GM12878 (cell line): ENCODE data around the gene ATF4. TPM values are rescaled to one million over a fixed set of nuclear protein-coding genes. Genes with fewer than 3 reads are reported as not detected.

Experiments
- ATAC-seq: fragments of 200-7000 bp; cut with Tn5 transposase; 3 replicates; pipeline ENCODE4 v1.9.1; 2020; ENCODE audit warnings: mild to moderate bottlenecking, moderate library complexity
- BruUV-seq: library from RNA; stranded (reverse); fragments of 400-500 nt; replicated peaks from 2 replicates; lab custom pipeline; 2021; lab: Mats Ljungman, UMichigan
- CTCF ChIA-PET: fragments of 300-600 bp; sonication (Branson Sonifier 250); formaldehyde crosslinking; extraction: SDS; loops from one replicate; lab custom pipeline; 2021; ENCODE audit warnings: inconsistent platforms; lab: Yijun Ruan, JAX
- POLR2A ChIA-PET: fragments of 350-600 bp; formaldehyde crosslinking; extraction: SDS; loops from one replicate; lab custom pipeline; 2021; ENCODE audit warnings: inconsistent platforms; lab: Charles Lee
- RAD21 ChIA-PET: fragments of 300-600 bp; sonication (Branson Sonifier 250); formaldehyde crosslinking; loops from one replicate; lab custom pipeline; 2023; ENCODE audit warnings: antibody characterized with exemption; ENCODE audit not compliant: unreplicated experiment; lab: Charles Lee
- SMC1A ChIA-PET: fragments of 300-600 bp; sonication (Branson Sonifier 250); formaldehyde crosslinking; loops from one replicate; lab custom pipeline; 2023; ENCODE audit not compliant: unreplicated experiment, uncharacterized antibody; lab: Charles Lee
- DNase-seq: peaks from one replicate; pipeline ENCODE4 v3.0.0-alpha.2; 2011; ENCODE audit warnings: low read depth, low spot score
- FAIRE-seq: peaks from 3 replicates; lab custom pipeline; 2011; peaks lifted over from hg19 to GRCh38; lab: Jason Lieb, UNC
- H2AFZ ChIP-seq: 2 replicates; pipeline ENCODE4 v1.6.0; 2011; ENCODE audit warnings: low read depth, low read length, control low read depth; ENCODE audit not compliant: control insufficient read depth
- H3K27ac ChIP-seq: 2 replicates; pipeline ENCODE4 v1.5.1; 2011; ENCODE audit warnings: control low read depth; ENCODE audit not compliant: control insufficient read depth, insufficient read depth
- H3K27me3 ChIP-seq, 2 experiments: replicated peaks in 1 of 2; 2 replicates each; pipeline versions ENCODE4 v1.6.0 to v1.6.1; 2011; ENCODE audit warnings: low read length in 1 of 2; ENCODE audit not compliant: control insufficient read depth in 2 of 2, insufficient read depth in 2 of 2
- H3K36me3 ChIP-seq, 2 experiments: 2 replicates each; pipeline ENCODE4 v1.5.1; 2011; ENCODE audit warnings: low read length in 1 of 2; ENCODE audit not compliant: control insufficient read depth in 2 of 2, insufficient read depth in 2 of 2
- H3K4me1 ChIP-seq: 2 replicates; pipeline ENCODE4 v1.6.1; 2011; ENCODE audit warnings: mild to moderate bottlenecking, low read length, moderate library complexity, mixed read lengths; ENCODE audit not compliant: control insufficient read depth, insufficient read depth
- H3K4me2 ChIP-seq: 2 replicates; pipeline ENCODE4 v1.6.0; 2011; ENCODE audit warnings: control low read depth; ENCODE audit not compliant: control insufficient read depth, insufficient read depth
- H3K4me3 ChIP-seq: fragments of 200-600 bp; sonication (generic); 2 replicates; pipeline ENCODE4 v1.5.1; 2016
- H3K79me2 ChIP-seq: 2 replicates; pipeline ENCODE4 v1.6.0; 2011; ENCODE audit warnings: low read length; ENCODE audit not compliant: control insufficient read depth, insufficient read depth
- H3K9ac ChIP-seq: 2 replicates; pipeline ENCODE4 v1.8.0; 2011; ENCODE audit warnings: low read length, control low read depth, mixed read lengths; ENCODE audit not compliant: control insufficient read depth, insufficient read depth
- H3K9me3 ChIP-seq: replicated peaks from 3 replicates; pipeline ENCODE4 v1.5.1; 2011; ENCODE audit warnings: mild to moderate bottlenecking, low read length; ENCODE audit not compliant: control insufficient read depth, insufficient read depth
- H4K20me1 ChIP-seq: 2 replicates; pipeline ENCODE4 v1.6.0; 2011; ENCODE audit not compliant: control insufficient read depth, insufficient read depth
- BRCA1 ChIP-seq: IDR thresholded peaks from 2 replicates; pipeline ENCODE4 v1.6.1; 2011; ENCODE audit warnings: low read depth, low read length, improper control_type of control experiment
- CBX3 ChIP-seq: fragments of 200-600 bp; sonication (generic); IDR thresholded peaks from 2 replicates; pipeline ENCODE4 v1.6.1; 2016; ENCODE audit warnings: low read depth, borderline replicate concordance
- FOXM1 ChIP-seq: IDR thresholded peaks from 2 replicates; pipeline ENCODE4 v1.6.1; 2012; ENCODE audit warnings: low read depth, mild to moderate bottlenecking, inconsistent platforms, low read length, moderate library complexity
- JUNB ChIP-seq: IDR thresholded peaks from 2 replicates; pipeline ENCODE4 v1.6.1; 2016; ENCODE audit warnings: antibody characterized with exemption, mild to moderate bottlenecking
- LARP7 ChIP-seq: fragments of 450-650 bp; IDR thresholded peaks from 2 replicates; pipeline ENCODE4 v1.6.1; 2017; ENCODE audit warnings: mild to moderate bottlenecking
- NFXL1 ChIP-seq: fragments of 450-650 bp; IDR thresholded peaks from 2 replicates; pipeline ENCODE4 v1.6.1; 2017; ENCODE audit warnings: antibody characterized with exemption, mild to moderate bottlenecking, borderline replicate concordance
- PAX5 ChIP-seq: IDR thresholded peaks from 2 replicates; pipeline ENCODE4 v1.6.1; 2011; ENCODE audit warnings: low read depth, low read length, borderline replicate concordance
- SMAD5 ChIP-seq: IDR thresholded peaks from 2 replicates; pipeline ENCODE4 v1.6.1; 2016; ENCODE audit warnings: antibody characterized with exemption, low read depth
- SPI1 ChIP-seq: IDR thresholded peaks from 2 replicates; pipeline ENCODE4 v1.6.1; 2011; ENCODE audit warnings: low read depth, mild to moderate bottlenecking, low read length, moderate library complexity, borderline replicate concordance; ENCODE audit not compliant: insufficient read depth
- TARDBP ChIP-seq: IDR thresholded peaks from 2 replicates; pipeline ENCODE4 v1.6.1; 2016; ENCODE audit warnings: borderline replicate concordance
- YBX1 ChIP-seq: fragments of 450-650 bp; IDR thresholded peaks from 2 replicates; pipeline ENCODE4 v1.6.1; 2016; ENCODE audit warnings: antibody characterized with exemption
- YY1 ChIP-seq: IDR thresholded peaks from 2 replicates; pipeline ENCODE4 v1.6.1; 2011; ENCODE audit warnings: low read depth, mild to moderate bottlenecking, low read length
- ZBTB33 ChIP-seq: fragments of 450-650 bp; IDR thresholded peaks from 2 replicates; pipeline ENCODE4 v1.6.1; 2017; ENCODE audit warnings: mild to moderate bottlenecking
- WGBS: methylation state at CpG from one replicate; pipeline ENCODE4 v1.1.6; 2016; ENCODE audit warnings: low lambda C conversion rate; ENCODE audit not compliant: insufficient replicate concordance, insufficient coverage; ENCODE audit errors: missing lambda C conversion rate; 5-methylcytosine and 5-hydroxymethylcytosine counted together
- in situ Hi-C: fragments of 300-500 bp; cut with MboI; formaldehyde crosslinking; loops from 9 replicates; pipeline ENCODE4 v1.14.3; 2018; ENCODE audit warnings: mixed read lengths
- intact Hi-C: fragments of 100-400 bp; cut with micrococcal nuclease; formaldehyde crosslinking; loops from one replicate; pipeline ENCODE4 v1.14.2; 2022; ENCODE audit not compliant: unreplicated experiment
- polyA plus RNA-seq, 11 experiments: library from polyadenylated mRNA; depleted of rRNA in 4 of 11; unstranded in 6 of 11; stranded (reverse) in 5 of 11; fragments of >200 nt; fragmentation: Nextera tagmentation in 4 of 11; fragmentation: Illumina TruSeq in 1 of 11; extraction: Ambion mirVana in 4 of 11; extraction: Trizol in 1 of 11; gene quantifications; 1 replicate in 1 of 11; 2 replicates in 10 of 11; pipeline versions ENCODE4 v1.2.1 to v1.2.3, GENCODE V29; 2011 to 2016; ENCODE audit warnings: inconsistent platforms in 2 of 11, missing spikeins in 2 of 11, low read depth in 1 of 11
- total RNA-seq, 4 experiments: library from RNA; depleted of rRNA in 3 of 4; stranded (reverse); fragments of >200 nt in 3 of 4; fragmentation: Illumina TruSeq in 1 of 4; extraction: Trizol in 1 of 4; gene quantifications; 2 replicates each; pipeline versions ENCODE4 v1.2.1 to v1.2.3, GENCODE V29; 2013 to 2021
- TF ChIP-seq, protein P1 (sequence below): IDR thresholded peaks from 2 replicates; pipeline ENCODE4 v1.6.1; 2011; ENCODE audit warnings: borderline replicate concordance, low read depth, mild to moderate bottlenecking, moderate library complexity, low read length; ENCODE audit not compliant: insufficient read depth, poor library complexity, severe bottlenecking
- TF ChIP-seq, protein P2 (sequence below): IDR thresholded peaks from 2 replicates; pipeline ENCODE4 v1.6.1; 2012; ENCODE audit warnings: low read depth, low read length, improper control_type of control experiment

Gene ATF4
- total and polyA plus RNA-seq, 10 of the 15 experiments (the other 5 are each of a cell fraction or from before 2014, with no cell fraction given): 88.3 to 605 (median 320) TPM

DNA sequence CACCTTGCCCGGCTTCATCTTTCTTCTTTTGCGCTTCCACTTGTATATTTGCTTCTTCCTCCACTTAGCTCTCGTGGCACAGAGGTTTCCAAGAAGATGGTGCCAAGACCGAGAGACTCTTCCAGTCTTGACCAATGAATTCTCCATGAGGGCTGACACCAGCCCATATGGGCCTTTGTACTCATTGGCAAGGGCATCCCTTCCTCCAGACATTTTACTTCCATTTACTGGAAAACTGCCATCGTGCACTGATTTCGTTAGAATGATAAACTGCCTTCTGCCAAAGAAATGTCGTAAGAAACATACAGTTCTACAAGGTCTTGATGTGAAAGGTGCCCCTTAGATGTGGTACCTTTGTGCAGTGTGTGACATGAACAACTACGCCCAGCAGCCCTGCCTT lies 22.9 kb upstream of the ATF4 start:
- peaks cover 3% of the 10 kb centered on the region for H3K79me2 ChIP-seq
- no peaks in the 10 kb centered on the region for H4K20me1 ChIP-seq
- H3K27me3 ChIP-seq: no peaks in the 10 kb centered on the region
- SMC1A ChIA-PET: interaction anchor here (0.6 to 2.0 kb wide), 4 partner anchors 19 to 45 kb away, joined by 3 to 23 read pairs (median 5); no protein-coding TSS in a partner anchor
- no peak for FAIRE-seq
- H3K4me1 ChIP-seq: no peaks in the 10 kb centered on the region
- BruUV-seq: no TSS peak
- WGBS: 71% methylated on average over 8 of the region's 8 CpGs
- no peak overlapping the region for H3K9ac ChIP-seq
- H3K36me3 ChIP-seq: no peaks in the 10 kb centered on the region
- RAD21 ChIA-PET: interaction anchor here (1.4 to 2.7 kb wide), 2 partner anchors 19 to 31 kb away, joined by 4 to 28 read pairs; no protein-coding TSS in a partner anchor
- no peak for TF ChIP-seq SPI1
- TF ChIP-seq ZBTB33: no peak
- H3K4me2 ChIP-seq: no peak overlapping the region
- in situ Hi-C loops: no loop called here
- H3K9me3 ChIP-seq: no peaks in the 10 kb centered on the region
- ATAC-seq: no peak
- POLR2A ChIA-PET: interaction anchor here (0.7 to 1.9 kb wide), 4 partner anchors 17 to 275 kb away, joined by 5 to 8 read pairs (median 5); no protein-coding TSS in a partner anchor
- H3K27ac ChIP-seq: no peak overlapping the region
- no peak overlapping the region for H3K4me3 ChIP-seq
- DNase-seq: no peak
- no peak overlapping the region for H2AFZ ChIP-seq
- CTCF ChIA-PET: interaction anchor here (1.0 to 15.7 kb wide), 8 partner anchors 18 to 98 kb away, joined by 3 to 372 read pairs (median 14); partner anchors contain the start of genes ATF4, RPS19BP1 and TAB1
- intact Hi-C loops: no loop called here

DNA sequence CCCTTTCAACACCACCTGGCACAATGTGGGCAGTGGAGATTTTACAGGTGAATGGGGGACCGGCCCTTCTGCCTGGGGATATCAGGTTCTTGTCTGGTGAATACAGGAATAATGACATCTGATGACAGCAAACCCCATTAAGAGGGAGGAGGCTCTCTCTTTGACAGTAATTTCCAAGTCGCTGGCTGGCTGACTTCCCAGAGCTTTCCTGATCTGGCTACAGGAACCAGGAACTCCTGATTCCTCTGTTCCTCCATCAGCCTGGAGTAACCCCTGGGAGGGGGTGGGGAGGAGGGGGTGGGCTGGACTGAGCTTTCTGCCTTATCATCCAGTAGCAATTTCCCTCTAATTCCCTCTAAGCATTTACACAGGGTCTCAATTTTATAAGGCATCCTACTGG lies 22.0 kb upstream of the ATF4 start:
- Histone ChIP-seq H3K4me1 (no peaks in the 10 kb centered on the region), H3K4me2 (no peak overlapping the region), H3K9me3 (no peaks in the 10 kb centered on the region), H3K4me3 (no peak overlapping the region), H3K27ac (no peak overlapping the region), H3K27me3 (no peaks in the 10 kb centered on the region), H3K36me3 (no peaks in the 10 kb centered on the region), H4K20me1 (no peaks in the 10 kb centered on the region), H3K9ac (no peak overlapping the region), H3K79me2 (peaks cover 13% of the 10 kb centered on the region), H2AFZ (no peak overlapping the region)
- intact Hi-C loops (no loop called here), in situ Hi-C loops (no loop called here)
- BruUV-seq: no TSS peak
- RAD21 ChIA-PET: interaction anchor here (2.7 kb wide), 1 partner anchor 30 kb away, joined by 28 read pairs; no protein-coding TSS in a partner anchor
- no peak for ATAC-seq
- CTCF ChIA-PET: interaction anchor here (1.3 to 15.7 kb wide), 3 partner anchors 16 to 99 kb away, joined by 8 to 372 read pairs (median 12); partner anchors contain the start of genes ATF4, RPS19BP1 and TAB1
- WGBS: 78% methylated on average over 2 of the region's 2 CpGs
- POLR2A ChIA-PET: no interaction called here
- no peak for FAIRE-seq
- no peak for DNase-seq
- SMC1A ChIA-PET: interaction anchor here (0.9 to 1.6 kb wide), 3 partner anchors 17 to 21 kb away, joined by 3 to 5 read pairs (median 3); no protein-coding TSS in a partner anchor
- TF ChIP-seq FOXM1: no peak
- TF ChIP-seq SMAD5: no peak
- TF ChIP-seq YY1: no peak
- TF ChIP-seq CBX3: no peak
- TF ChIP-seq NFXL1: no peak
- no peak for TF ChIP-seq BRCA1
- TF ChIP-seq, protein P1, sequence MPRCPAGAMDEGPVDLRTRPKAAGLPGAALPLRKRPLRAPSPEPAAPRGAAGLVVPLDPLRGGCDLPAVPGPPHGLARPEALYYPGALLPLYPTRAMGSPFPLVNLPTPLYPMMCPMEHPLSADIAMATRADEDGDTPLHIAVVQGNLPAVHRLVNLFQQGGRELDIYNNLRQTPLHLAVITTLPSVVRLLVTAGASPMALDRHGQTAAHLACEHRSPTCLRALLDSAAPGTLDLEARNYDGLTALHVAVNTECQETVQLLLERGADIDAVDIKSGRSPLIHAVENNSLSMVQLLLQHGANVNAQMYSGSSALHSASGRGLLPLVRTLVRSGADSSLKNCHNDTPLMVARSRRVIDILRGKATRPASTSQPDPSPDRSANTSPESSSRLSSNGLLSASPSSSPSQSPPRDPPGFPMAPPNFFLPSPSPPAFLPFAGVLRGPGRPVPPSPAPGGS: no peak
- no peak for TF ChIP-seq TARDBP
- TF ChIP-seq YBX1: no peak
- no peak for TF ChIP-seq PAX5
- no peak for TF ChIP-seq JUNB
- TF ChIP-seq, protein P2, sequence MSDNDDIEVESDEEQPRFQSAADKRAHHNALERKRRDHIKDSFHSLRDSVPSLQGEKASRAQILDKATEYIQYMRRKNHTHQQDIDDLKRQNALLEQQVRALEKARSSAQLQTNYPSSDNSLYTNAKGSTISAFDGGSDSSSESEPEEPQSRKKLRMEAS: no peak
- no peak for TF ChIP-seq LARP7
